ENCODE results near the gene NOTCH2. TPM values are rescaled to one million over a fixed set of nuclear protein-coding genes. Genes with fewer than 3 reads are reported as not detected.

Gene NOTCH2
- total RNA-seq, 1 donor from 2014 or later = 66.6 TPM

DNA sequence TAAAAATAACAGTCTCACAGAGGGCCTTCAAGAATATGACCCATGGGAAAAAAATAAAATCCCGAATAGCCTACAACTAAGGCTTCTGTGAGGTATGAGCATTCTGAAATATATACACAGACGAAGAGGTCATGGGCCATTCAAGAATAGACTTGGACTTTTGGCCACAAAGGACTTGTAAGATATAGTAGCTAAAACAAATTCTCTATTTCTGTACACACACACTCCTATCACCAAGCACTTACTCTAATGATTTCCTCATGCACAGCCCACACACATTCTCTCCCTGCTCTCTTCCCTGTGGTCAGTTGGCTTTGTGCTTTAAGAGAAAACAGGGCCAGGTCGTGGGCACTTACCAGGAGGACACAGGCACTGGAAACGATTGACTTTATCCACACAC is 103.4 kb downstream of the NOTCH2 start:
- Histone ChIP-seq H3K27me3 (no peaks in the 10 kb centered on the region), H3K27ac (no peak overlapping the region), H3K4me3 (no peak overlapping the region), H3K9ac (no peak overlapping the region), H4K20me1 (ENCODE audit: low read depth) (peaks cover 3% of the 10 kb centered on the region), H3K36me3 (peaks cover 4% of the 10 kb centered on the region), H3K9me3 (ENCODE audit: low read depth) (no peaks in the 10 kb centered on the region), H2AFZ (replicated peaks) (no peak overlapping the region), H3K4me1 (no peaks in the 10 kb centered on the region), H3F3A (ENCODE audit: low read depth) (no peaks in the 10 kb centered on the region), H3K79me2 (ENCODE audit: low read depth) (no peaks in the 10 kb centered on the region), H3K4me2 (no peak overlapping the region)
- H3K4me1 Mint-ChIP-seq = peaks cover 11% of the 10 kb centered on the region
- H3K27me3 Mint-ChIP-seq (ENCODE audit: insufficient read depth, low read depth) = peaks cover under 1% of the 10 kb centered on the region
- H3K4me3 Mint-ChIP-seq = no peak overlapping the region
- no peaks in the 10 kb centered on the region for H3K9me3 Mint-ChIP-seq
- no peak overlapping the region for H3K27ac Mint-ChIP-seq
- TF ChIP-seq EZH2phosphoT487 (IDR thresholded peaks at IDR 0.05) (no peak), EZH2 (IDR thresholded peaks at IDR 0.05) (no peak)
- TF ChIP-seq, protein P1, sequence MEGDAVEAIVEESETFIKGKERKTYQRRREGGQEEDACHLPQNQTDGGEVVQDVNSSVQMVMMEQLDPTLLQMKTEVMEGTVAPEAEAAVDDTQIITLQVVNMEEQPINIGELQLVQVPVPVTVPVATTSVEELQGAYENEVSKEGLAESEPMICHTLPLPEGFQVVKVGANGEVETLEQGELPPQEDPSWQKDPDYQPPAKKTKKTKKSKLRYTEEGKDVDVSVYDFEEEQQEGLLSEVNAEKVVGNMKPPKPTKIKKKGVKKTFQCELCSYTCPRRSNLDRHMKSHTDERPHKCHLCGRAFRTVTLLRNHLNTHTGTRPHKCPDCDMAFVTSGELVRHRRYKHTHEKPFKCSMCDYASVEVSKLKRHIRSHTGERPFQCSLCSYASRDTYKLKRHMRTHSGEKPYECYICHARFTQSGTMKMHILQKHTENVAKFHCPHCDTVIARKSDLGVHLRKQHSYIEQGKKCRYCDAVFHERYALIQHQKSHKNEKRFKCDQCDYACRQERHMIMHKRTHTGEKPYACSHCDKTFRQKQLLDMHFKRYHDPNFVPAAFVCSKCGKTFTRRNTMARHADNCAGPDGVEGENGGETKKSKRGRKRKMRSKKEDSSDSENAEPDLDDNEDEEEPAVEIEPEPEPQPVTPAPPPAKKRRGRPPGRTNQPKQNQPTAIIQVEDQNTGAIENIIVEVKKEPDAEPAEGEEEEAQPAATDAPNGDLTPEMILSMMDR (IDR thresholded peaks at IDR 0.05) = no peak
- peaks cover 35% of the 10 kb centered on the region for H3K36me3 Mint-ChIP-seq
- DNase-seq (ENCODE audit: low spot score) = no peak

DNA sequence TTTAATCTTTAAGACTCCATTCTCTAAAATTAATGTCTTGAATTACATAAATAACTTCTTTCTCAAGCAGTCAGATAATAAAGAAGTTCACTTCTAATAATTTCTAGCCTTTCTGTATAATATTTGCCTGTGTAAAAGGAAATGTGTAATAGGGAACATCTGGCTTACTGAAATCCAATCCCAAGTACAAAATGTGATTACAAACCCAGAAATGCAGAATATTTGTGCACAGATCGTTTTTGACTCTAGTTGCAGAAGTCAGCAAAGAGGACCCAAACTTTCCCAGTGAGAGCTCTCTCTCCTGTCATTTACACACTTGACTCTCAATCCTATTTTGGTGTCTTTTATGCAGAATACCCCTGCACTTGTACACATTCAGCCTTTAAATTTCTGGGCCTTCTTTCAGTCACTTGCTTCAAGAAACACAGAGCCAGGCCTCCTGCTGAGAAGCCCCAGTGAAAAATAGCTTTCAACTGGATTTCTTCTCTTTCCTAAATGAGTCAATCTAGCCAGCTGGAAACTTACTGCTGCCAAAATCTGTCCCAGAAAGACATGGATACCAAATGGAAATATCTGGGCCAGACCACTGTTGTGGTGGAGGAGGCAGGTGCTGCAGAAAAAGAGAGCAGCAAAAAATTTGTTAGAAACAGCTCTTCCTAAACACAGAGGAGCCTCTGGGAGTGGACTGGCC is 104.6 kb downstream of the NOTCH2 start:
- TF ChIP-seq EZH2phosphoT487 (IDR thresholded peaks at IDR 0.05) (no peak), EZH2 (IDR thresholded peaks at IDR 0.05) (no peak)
- TF ChIP-seq, protein P1 (IDR thresholded peaks at IDR 0.05) = no peak
- H3K4me1 ChIP-seq = no peaks in the 10 kb centered on the region
- peak overlapping the region; percentile 7 for H3K4me3 Mint-ChIP-seq
- no peaks in the 10 kb centered on the region for H3K9me3 ChIP-seq (ENCODE audit: low read depth)
- no peak for DNase-seq (ENCODE audit: low spot score)
- H3K27me3 Mint-ChIP-seq (ENCODE audit: insufficient read depth, low read depth) = peaks cover 2% of the 10 kb centered on the region
- H3K4me3 ChIP-seq = no peak overlapping the region
- no peak overlapping the region for H2AFZ ChIP-seq (replicated peaks)
- peaks cover 28% of the 10 kb centered on the region for H3K36me3 Mint-ChIP-seq
- no peak overlapping the region for H3K27ac ChIP-seq
- H3K79me2 ChIP-seq (ENCODE audit: low read depth) = no peaks in the 10 kb centered on the region
- no peaks in the 10 kb centered on the region for H3F3A ChIP-seq (ENCODE audit: low read depth)
- H3K27ac Mint-ChIP-seq = no peak overlapping the region
- no peaks in the 10 kb centered on the region for H3K27me3 ChIP-seq
- no peaks in the 10 kb centered on the region for H3K9me3 Mint-ChIP-seq
- H3K4me1 Mint-ChIP-seq = peaks cover 11% of the 10 kb centered on the region
- H3K9ac ChIP-seq = no peak overlapping the region
- no peak overlapping the region for H3K4me2 ChIP-seq
- H4K20me1 ChIP-seq (ENCODE audit: low read depth) = peaks cover 3% of the 10 kb centered on the region
- H3K36me3 ChIP-seq = peaks cover 4% of the 10 kb centered on the region

DNA sequence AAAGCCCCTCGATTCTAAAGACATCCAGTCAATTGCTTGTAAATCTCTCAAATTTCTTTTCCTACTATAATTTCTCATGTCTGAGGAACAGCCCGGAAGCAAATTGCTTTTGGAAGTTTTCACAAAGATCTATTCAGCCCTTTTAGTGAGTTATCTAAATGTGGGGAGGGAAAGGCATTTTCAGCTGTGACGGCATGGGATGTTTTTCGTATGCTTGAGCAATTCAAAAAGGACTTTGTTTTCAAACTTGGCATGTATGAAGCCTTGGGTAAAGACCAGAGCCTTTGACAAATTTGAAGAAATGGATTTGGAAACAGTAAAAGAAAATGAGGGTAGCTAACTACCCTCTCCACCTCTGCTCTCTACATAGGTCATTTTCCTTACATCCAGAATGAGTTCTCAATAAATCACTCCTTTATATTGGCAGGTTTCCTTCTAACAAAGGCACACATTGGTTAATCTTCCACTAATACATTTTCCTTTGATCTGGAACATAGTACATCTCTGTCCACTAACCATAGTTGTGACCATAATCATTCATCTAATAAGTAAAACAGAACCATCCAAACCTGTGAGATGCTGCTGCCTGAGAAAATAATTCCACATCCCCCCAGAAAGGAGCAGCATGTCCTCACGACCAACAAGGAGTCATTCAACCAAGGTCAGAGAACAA is 107.0 kb downstream of the NOTCH2 start:
- Histone ChIP-seq H3K4me3 (no peak overlapping the region), H3K9me3 (ENCODE audit: low read depth) (no peaks in the 10 kb centered on the region), H3K27me3 (no peaks in the 10 kb centered on the region), H3K9ac (no peak overlapping the region), H2AFZ (replicated peaks) (no peak overlapping the region), H3K4me2 (no peak overlapping the region), H3K79me2 (ENCODE audit: low read depth) (no peaks in the 10 kb centered on the region), H3F3A (ENCODE audit: low read depth) (no peaks in the 10 kb centered on the region), H3K27ac (no peak overlapping the region), H3K36me3 (peaks cover 4% of the 10 kb centered on the region), H4K20me1 (ENCODE audit: low read depth) (peaks cover 3% of the 10 kb centered on the region), H3K4me1 (no peaks in the 10 kb centered on the region)
- no peak for TF ChIP-seq EZH2 (IDR thresholded peaks at IDR 0.05)
- H3K36me3 Mint-ChIP-seq = peaks cover 23% of the 10 kb centered on the region
- H3K9me3 Mint-ChIP-seq = no peaks in the 10 kb centered on the region
- no peak overlapping the region for H3K4me3 Mint-ChIP-seq
- no peak overlapping the region for H3K27ac Mint-ChIP-seq
- H3K4me1 Mint-ChIP-seq = peaks cover 11% of the 10 kb centered on the region
- peaks cover 2% of the 10 kb centered on the region for H3K27me3 Mint-ChIP-seq (ENCODE audit: insufficient read depth, low read depth)
- DNase-seq (ENCODE audit: low spot score) = no peak

DNA sequence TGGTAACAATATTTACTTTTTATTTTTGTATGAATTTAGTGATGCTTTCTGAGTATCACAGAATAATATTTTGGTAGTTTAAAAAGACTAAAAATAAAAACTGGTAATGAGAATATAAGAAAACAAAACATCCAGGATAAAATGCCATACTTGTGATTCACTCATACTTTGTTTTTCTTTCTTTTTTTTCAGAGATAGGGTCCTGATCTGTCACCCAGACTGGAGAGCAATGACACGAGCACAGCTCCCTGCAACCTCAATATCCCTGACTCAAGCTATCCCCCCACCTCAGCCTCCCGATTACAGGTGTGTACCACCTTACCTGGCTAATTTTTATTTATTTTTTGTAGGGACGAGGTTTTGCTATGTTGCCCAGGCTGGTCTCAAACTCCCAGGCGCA is 109.0 kb downstream of the NOTCH2 start:
- no peak for DNase-seq (ENCODE audit: low spot score)
- H3K4me1 ChIP-seq = no peaks in the 10 kb centered on the region
- Mint-ChIP-seq H3K27me3 (ENCODE audit: insufficient read depth, low read depth) (peaks cover 2% of the 10 kb centered on the region), H3K27ac (no peak overlapping the region), H3K4me3 (no peak overlapping the region), H3K36me3 (peaks cover 14% of the 10 kb centered on the region), H3K4me1 (peaks cover 9% of the 10 kb centered on the region), H3K9me3 (no peaks in the 10 kb centered on the region)
- H3K79me2 ChIP-seq (ENCODE audit: low read depth) = no peaks in the 10 kb centered on the region
- H3F3A ChIP-seq (ENCODE audit: low read depth) = no peaks in the 10 kb centered on the region
- H3K9me3 ChIP-seq (ENCODE audit: low read depth) = no peaks in the 10 kb centered on the region
- no peaks in the 10 kb centered on the region for H3K27me3 ChIP-seq
- H3K36me3 ChIP-seq = no peaks in the 10 kb centered on the region
- no peak overlapping the region for H3K4me3 ChIP-seq
- H2AFZ ChIP-seq (replicated peaks) = no peak overlapping the region
- H4K20me1 ChIP-seq (ENCODE audit: low read depth) = no peaks in the 10 kb centered on the region
- no peak for TF ChIP-seq EZH2 (IDR thresholded peaks at IDR 0.05)
- TF ChIP-seq, protein P1 (IDR thresholded peaks at IDR 0.05) = no peak
- no peak for TF ChIP-seq EZH2phosphoT487 (IDR thresholded peaks at IDR 0.05)
- no peak overlapping the region for H3K4me2 ChIP-seq
- H3K27ac ChIP-seq = no peak overlapping the region
- no peak overlapping the region for H3K9ac ChIP-seq
